NOMO-1 treated with DMSO at 0.1 percent for 48 hours (cell line): Measurements from ENCODE around the gene RTN3.
"Not testable (repeated sequence)": the region's sequence is repeated elsewhere in the genome, so short reads cannot be mapped to it uniquely, and the experiment has no call there.

Experiments used
- DNase-seq: peaks from one replicate; lab custom pipeline; 2025; ENCODE audit not compliant: unreplicated experiment; lab: John Stamatoyannopoulos, UW

Gene RTN3

DNA sequence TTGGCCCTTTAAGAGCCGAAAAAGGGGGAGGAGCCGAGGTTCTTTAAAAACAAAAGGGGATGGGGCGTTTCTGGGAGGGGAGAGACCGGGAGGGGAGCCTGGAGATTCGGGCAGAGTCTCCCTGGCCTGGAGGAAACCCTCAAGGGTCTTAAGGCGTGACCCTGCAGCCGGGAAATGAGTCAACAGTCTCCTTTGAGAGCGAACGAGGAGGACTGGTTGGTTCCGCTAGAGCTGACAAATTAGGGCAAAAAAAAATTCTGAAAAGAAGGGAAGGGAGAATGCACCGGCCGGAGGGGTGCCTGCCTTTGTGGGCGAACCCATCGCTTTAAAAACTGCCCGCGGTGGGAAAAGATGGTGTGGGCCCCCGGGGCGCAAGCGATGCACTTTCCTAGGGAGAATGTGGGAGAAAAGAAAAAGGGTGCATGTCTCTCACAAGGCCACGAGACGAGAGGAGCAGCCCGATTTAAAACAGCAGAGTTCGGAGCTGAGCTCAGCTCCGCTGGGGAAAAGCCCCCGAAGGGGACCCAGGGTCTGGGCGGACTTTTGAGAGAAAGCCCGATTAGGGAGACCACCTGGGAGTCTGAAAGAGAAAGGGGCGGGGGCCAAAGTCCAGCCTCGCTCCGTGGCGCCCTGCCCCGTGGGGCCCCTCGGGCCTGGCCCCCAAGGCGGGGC is 86.4 kb downstream of the RTN3 start:
- DNase-seq = peak; percentile 29

DNA sequence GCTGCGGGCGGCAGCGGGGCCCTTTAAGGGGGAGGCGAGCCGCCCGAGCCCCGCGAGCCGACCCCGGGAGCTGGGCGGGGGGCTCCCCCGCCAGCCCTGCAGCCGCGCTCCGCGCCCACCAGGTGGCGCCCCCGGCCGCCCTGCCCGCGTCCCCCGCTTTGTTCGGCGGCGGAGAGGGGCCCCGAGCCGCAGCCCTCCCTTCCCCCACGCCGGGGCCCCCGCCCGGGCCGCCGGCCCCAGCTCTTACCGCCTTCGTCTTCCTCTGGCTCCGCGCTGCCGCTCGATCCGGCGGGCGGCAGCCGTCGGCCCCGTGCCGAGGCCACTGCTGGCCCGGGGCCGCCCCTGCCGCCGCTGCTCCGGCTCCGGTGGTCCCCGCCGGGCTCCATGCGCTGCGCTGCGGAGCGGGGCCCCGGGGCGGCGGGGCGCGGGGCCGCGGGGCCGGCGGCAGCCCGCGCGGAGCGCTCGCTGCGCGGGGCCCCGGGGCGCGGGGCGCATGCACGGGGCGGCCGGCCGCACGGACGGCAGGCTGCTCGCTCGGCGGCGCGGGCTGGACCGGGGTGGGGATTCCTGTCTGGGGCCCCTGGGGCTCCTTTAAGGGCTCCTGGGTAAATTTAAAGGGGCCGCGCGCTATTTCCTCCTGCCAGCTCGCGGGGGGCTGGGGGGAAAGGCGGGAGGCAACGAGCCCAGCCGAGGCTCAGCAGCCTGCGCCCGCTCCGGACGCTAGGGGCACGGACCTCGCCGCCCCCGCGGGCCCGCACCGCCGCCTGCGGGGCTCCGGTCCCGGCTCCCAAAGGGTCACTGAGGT is 87.1 kb downstream of the RTN3 start, which contains the start of gene ZFTA:
ZFTA (minus strand) TSS at position 539 of the 805 bp plus-strand sequence; CDS start at position 386, 153 bp downstream.
- DNase-seq = peak; percentile 37

DNA sequence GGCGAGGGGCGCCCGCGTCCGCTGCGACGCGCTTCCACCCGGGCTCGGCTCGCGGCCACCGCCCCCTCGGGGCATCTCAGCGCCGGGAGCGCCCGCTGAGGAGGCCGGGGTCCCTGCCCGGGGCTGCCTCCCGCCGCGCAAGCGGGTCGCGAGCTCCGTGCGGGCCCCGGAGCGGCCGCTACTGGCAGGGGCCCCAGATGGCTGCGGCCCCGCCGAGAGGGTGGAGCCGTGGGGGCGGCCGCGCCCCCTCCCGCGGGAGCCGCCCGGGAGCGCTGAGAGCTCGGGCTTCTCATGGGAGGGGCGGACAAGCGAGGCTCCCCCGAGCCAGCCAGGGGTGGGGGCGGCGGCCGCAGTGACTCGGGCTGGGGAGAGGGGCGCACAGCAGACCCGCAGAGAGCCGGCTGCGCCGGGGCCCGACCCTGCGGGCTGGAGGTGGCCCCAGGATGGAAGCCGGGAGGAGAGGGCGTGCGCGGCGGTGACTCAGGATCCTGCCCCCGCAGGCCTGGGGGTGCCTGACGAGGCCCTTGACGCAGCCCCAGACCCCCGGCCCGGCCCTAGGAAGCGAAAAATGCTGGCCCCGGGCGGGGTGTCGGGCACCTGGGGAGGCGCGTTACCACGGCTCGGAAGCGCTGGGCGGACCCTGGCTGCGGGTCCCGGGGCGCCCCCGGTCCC is 87.9 kb downstream of the RTN3 start:
- DNase-seq = no peak

- DNase-seq = no peak
These were observed 88.6 kb downstream of the RTN3 start for GRCh38 chr11:63769714-63770455.

DNA sequence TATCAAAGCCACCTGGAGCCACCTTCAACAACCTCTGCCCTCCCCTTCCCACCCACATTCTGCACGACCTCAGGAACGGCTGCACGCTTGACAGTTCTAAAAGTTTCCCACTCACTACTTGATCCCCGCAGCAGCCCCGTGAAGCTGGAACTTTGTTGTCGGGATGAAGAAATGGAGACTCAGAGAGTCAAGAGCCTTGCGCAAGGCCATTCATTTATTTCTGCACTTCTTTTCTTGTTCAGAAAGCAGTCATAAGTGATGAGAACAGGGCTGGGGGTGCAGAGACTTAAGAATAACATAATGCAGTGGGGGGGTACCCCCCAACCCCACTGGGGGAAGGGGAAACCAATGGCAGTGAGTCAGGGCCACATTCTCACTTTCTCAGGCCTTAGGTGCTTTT is 89.5 kb downstream of the RTN3 start:
- DNase-seq = peak; percentile 11

DNA sequence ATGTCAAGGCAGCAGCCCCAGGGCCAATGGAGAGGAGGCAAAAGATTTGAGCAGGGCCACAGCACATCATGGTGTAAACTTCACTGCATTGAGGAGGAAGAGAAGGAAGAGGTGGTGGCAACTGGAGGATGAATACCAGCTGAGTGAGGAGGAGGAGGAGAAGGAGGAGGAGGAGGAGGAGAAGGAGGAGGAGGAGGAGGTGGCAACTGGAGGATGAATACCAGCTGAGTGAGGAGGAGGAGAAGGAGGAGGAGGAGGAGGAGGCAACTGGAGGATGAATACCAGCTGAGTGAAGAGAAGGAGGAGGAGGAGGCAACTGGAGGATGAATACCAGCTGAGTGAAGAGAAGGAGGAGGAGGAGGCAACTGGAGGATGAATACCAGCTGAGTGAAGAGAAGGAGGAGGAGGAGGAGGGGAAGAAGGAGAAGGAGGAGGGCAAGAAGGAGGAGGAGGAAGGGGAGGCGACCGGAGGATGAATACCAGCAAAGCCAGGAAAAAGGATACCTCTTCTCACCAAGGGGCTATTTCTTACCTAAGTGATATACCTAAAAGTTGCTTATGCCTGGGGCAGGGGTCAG is 90.5 kb downstream of the RTN3 start:
- not testable (repeated sequence) for DNase-seq

DNA sequence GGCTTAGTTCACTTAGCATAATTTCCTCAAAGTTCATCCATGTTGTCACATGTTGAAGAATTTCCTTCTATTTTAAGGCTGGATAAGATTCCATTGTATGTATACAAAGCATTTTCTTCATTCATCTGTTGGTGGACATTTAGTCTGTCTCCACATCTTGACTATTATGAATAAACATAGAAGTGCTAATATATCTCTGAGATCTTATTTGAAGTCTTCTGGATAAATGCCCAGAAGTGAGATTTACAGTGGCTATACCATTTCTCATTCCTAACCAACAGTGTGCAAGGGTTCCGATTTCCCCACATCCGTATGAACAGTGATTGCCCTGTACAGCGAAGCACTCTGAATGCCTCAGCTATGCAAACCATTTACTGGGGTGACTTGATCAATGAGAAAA is 93.9 kb downstream of the RTN3 start:
- DNase-seq = no peak

DNA sequence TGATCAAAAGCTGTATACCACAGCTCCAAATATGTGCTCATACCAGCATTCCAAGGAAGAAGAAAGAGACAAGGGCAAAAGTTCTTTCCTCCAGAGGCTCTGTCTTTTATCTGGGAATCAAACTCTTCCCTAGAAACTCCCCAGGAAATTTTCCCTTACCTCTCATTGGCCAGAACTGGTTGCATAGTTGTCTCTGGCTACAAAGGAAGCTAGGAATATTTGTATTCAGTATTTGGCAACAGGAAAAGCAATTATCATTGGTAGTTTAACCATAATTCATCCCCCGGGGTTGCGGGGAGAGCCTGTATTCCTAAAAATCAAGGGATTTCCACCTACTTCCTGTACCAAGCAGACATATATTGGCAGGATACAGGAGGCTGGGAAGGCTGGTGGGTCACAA is 97.7 kb downstream of the RTN3 start:
- DNase-seq = no peak

GRCh38 chr11:63782749-63783148 is 101.4 kb downstream of the RTN3 start:
- DNase-seq = no peak

- no peak for DNase-seq
These were observed 102.8 kb downstream of the RTN3 start for GRCh38 chr11:63783925-63784592.

DNA sequence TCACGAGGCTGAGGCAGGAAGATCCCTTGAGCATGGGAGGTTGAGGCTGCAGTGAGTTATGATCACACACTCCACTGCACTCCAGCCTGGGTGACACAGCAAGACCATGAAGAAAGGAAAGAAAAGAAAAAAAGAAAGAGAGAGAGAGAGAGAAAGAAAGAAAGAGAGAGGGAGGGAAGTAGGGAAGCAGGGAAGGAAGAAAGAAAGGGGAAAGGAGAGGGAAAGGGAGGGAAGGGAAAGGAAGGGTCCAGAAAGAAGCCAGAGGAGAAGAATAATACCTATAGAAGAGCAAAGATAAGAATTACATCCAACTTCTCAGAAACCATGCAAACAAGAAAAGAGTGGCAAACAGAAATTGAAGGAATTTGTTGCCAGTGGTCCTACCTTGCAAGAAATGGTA is 104.5 kb downstream of the RTN3 start:
- DNase-seq = no peak

- DNase-seq = no peak
These were observed 110.3 kb downstream of the RTN3 start for GRCh38 chr11:63791495-63792167.

DNA sequence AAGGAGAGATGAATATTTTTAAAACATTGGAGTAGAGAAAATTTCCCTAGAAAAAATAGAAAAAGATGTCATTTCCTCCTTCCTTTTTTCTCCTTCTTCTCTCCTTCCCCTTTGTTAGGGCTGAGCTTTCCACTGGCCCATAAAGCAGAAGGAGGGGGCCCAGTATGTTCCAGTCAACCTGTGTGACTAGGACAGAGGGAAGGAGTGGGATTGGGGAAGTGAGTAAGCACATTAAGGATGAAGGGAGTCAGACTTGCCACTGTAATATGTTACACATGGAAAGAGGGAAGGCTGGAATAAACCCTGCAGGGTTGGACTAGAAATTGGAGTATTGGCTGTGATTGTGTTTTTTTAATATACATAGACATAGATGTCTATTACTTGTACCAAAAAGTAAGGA is 111.9 kb downstream of the RTN3 start:
- DNase-seq = no peak

DNA sequence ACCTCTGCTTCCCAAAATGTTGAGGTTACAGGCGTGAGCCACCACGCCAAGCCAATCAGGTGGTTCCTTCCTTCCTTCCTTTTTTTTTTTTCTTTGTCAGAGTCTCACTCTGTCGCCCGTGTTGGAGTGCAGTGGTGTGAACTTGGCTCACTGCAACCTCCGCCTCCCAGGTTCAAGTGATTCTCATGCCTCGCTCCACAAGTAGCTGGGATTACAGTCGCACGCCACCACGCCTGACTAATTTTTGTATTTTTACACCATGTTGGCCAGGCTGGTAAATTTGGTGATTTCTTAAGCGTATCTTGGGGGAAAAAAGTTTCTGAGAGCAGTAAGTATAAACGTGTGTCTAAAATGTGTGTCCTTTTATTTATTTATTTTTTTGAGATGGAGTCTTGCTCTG is 113.8 kb downstream of the RTN3 start:
- no peak for DNase-seq

DNA sequence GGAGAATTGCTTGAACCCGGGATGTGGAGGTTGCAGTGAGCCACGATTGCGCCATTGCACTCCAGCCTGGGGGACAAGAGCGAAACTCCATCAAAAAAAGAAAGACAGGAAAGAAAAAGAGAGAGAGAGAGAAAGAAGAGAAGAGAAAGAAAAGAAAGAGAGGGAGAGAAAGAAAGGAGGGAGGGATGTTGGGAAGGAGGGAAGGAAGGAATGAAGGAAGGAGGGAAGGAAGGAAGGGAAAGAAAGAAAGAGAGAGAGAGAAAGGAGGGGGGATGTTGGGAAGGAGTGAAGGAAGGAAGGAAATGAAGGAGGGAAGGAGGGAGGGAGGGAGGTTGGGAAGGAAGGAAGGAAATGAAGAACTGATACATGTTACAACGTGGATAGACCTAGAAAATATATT is 119.6 kb downstream of the RTN3 start:
- no peak for DNase-seq

DNA sequence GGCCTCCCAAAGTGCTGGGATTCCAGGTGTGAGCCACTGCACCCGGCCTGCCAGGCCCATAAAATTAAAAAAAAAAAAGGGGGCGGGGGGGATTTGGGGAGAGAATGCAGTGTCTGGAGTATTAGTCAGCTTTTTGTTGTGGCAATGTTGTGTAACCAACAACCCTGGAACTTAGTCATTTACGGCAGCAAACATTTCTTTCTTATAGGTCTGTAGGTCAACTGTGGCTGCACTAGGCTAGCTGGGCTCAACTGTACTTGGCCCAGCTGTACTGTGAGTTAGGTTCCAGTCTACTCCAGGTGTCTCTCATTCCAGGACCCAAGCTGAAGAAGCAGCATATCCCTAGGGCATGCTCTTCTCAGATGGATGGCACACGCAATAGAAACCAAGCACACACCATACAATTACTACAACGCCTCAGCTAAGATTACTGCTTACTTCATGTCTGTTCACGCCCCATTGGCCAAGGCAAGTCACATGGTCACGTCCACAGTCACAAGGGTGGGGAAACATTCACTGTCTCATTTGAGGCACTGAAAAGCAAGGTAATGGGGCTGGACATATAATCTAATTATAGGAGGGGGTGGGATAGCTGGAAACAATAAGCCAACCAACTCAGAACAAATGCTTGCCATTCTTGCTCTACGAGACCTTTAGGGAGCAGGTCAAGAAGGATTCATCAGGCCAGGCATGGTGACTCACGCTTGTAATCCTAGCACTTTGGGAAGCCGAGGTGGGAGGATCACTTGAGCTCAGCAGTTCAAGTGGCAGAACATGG is 121.5 kb downstream of the RTN3 start:
- DNase-seq = no peak

GRCh38 chr11:63804259-63804658 is 123.0 kb downstream of the RTN3 start:
- DNase-seq = no peak

GRCh38 chr11:63805844-63806415 is 124.6 kb downstream of the RTN3 start:
- no peak for DNase-seq
